ENCODE results near the gene PHAF1. TPM values are rescaled to one million over a fixed set of nuclear protein-coding genes. Genes with fewer than 3 reads are reported as not detected.

The PHAF1 gene
- 14.5 TPM for polyA plus RNA-seq

- Mint-ChIP-seq H3K4me1 (peaks cover 20 to 39% (median 24%) of the 10 kb centered on the region in 3 donors), H3K4me3 (peak within 1 kb of the TSS; percentile 91 to 99 (median 98)), H3K27ac (peak within 1 kb of the TSS; percentile 86 to 98 (median 90)), H3K27me3 (no peaks in the 10 kb centered on the region), H3K9me3 (no peaks in the 10 kb centered on the region), H3K36me3 (peaks cover 1% of the 10 kb centered on the region)
Observed at GRCh38 chr16:67109407-67110135, at the start of gene PHAF1. TSS of gene PHAF1 (plus strand) at chr16:67109941. CDS start at chr16:67110176, 235 bp downstream.

GRCh38 chr16:67063008-67063407 lies 46.7 kb upstream of the PHAF1 start:
- Mint-ChIP-seq H3K36me3 (no peaks in the 10 kb centered on the region), H3K9me3 (no peaks in the 10 kb centered on the region), H3K27me3 (no peaks in the 10 kb centered on the region), H3K4me3 (peak overlapping the region in 2 of 4 donors; percentile 1 to 14), H3K27ac (no peak overlapping the region), H3K4me1 (peaks cover 8 to 14% (median 13%) of the 10 kb centered on the region in 3 donors)

GRCh38 chr16:67068212-67068753 lies 41.5 kb upstream of the PHAF1 start:
- Mint-ChIP-seq H3K27me3 (no peaks in the 10 kb centered on the region), H3K9me3 (no peaks in the 10 kb centered on the region), H3K4me3 (no peak overlapping the region), H3K4me1 (peaks cover 0 to 8% (median 2%) of the 10 kb centered on the region in 3 donors), H3K27ac (no peak overlapping the region), H3K36me3 (peaks cover 1% of the 10 kb centered on the region)

- no peak overlapping the region for H3K4me3 Mint-ChIP-seq
- no peaks in the 10 kb centered on the region for H3K9me3 Mint-ChIP-seq
- H3K4me1 Mint-ChIP-seq, result peaks cover 0 to 5% (median 0%) of the 10 kb centered on the region in 3 donors
- no peak overlapping the region for H3K27ac Mint-ChIP-seq
- peaks cover 1% of the 10 kb centered on the region for H3K36me3 Mint-ChIP-seq
- no peaks in the 10 kb centered on the region for H3K27me3 Mint-ChIP-seq
Observed at GRCh38 chr16:67071476-67072048, 38.2 kb upstream of the PHAF1 start.

- H3K4me3 Mint-ChIP-seq, result no peak overlapping the region
- no peaks in the 10 kb centered on the region for H3K27me3 Mint-ChIP-seq
- peak overlapping the region in 1 of 3 donors; percentile 5 for H3K27ac Mint-ChIP-seq
- no peaks in the 10 kb centered on the region for H3K9me3 Mint-ChIP-seq
- peaks cover 5% of the 10 kb centered on the region for H3K36me3 Mint-ChIP-seq
- H3K4me1 Mint-ChIP-seq, result peaks cover 0 to 5% (median 3%) of the 10 kb centered on the region in 3 donors
Observed at GRCh38 chr16:67075331-67075730, 34.4 kb upstream of the PHAF1 start.

GRCh38 chr16:67077871-67078270 lies 31.9 kb upstream of the PHAF1 start:
- H3K27ac Mint-ChIP-seq, result no peak overlapping the region
- no peaks in the 10 kb centered on the region for H3K27me3 Mint-ChIP-seq
- H3K4me3 Mint-ChIP-seq, result no peak overlapping the region
- no peaks in the 10 kb centered on the region for H3K9me3 Mint-ChIP-seq
- H3K4me1 Mint-ChIP-seq, result peaks cover 0 to 3% (median 0%) of the 10 kb centered on the region in 3 donors
- peaks cover 5% of the 10 kb centered on the region for H3K36me3 Mint-ChIP-seq

- Mint-ChIP-seq H3K27ac (no peak overlapping the region), H3K36me3 (peaks cover 7% of the 10 kb centered on the region), H3K4me3 (no peak overlapping the region), H3K27me3 (no peaks in the 10 kb centered on the region), H3K4me1 (peaks cover 5 to 11% (median 8%) of the 10 kb centered on the region in 3 donors), H3K9me3 (no peaks in the 10 kb centered on the region)
Observed at GRCh38 chr16:67082100-67082499, 27.6 kb upstream of the PHAF1 start.

- Mint-ChIP-seq H3K9me3 (no peaks in the 10 kb centered on the region), H3K36me3 (peaks cover 6% of the 10 kb centered on the region), H3K4me3 (no peak overlapping the region), H3K27ac (no peak overlapping the region), H3K4me1 (peaks cover 5 to 11% (median 10%) of the 10 kb centered on the region in 3 donors), H3K27me3 (no peaks in the 10 kb centered on the region)
Observed at GRCh38 chr16:67082891-67083290, 26.9 kb upstream of the PHAF1 start.

GRCh38 chr16:67084345-67085028 lies 25.3 kb upstream of the PHAF1 start:
- Mint-ChIP-seq H3K36me3 (peaks cover 3% of the 10 kb centered on the region), H3K9me3 (no peaks in the 10 kb centered on the region), H3K4me3 (no peak overlapping the region), H3K27ac (no peak overlapping the region), H3K4me1 (peaks cover 7 to 11% (median 10%) of the 10 kb centered on the region in 3 donors), H3K27me3 (no peaks in the 10 kb centered on the region)

- Mint-ChIP-seq H3K36me3 (peaks cover 3% of the 10 kb centered on the region), H3K4me1 (peaks cover 6 to 11% (median 11%) of the 10 kb centered on the region in 3 donors), H3K4me3 (no peak overlapping the region), H3K27ac (peak overlapping the region in 1 of 3 donors; percentile 4), H3K27me3 (no peaks in the 10 kb centered on the region), H3K9me3 (no peaks in the 10 kb centered on the region)
Observed at GRCh38 chr16:67086822-67087221, 22.9 kb upstream of the PHAF1 start.

GRCh38 chr16:67087291-67087690 lies 22.4 kb upstream of the PHAF1 start:
- Mint-ChIP-seq H3K36me3 (peaks cover 3% of the 10 kb centered on the region), H3K9me3 (no peaks in the 10 kb centered on the region), H3K27me3 (no peaks in the 10 kb centered on the region), H3K27ac (peak overlapping the region in 1 of 3 donors; percentile 4), H3K4me3 (no peak overlapping the region), H3K4me1 (peaks cover 6 to 13% (median 11%) of the 10 kb centered on the region in 3 donors)

- H3K27ac Mint-ChIP-seq, result no peak overlapping the region
- H3K9me3 Mint-ChIP-seq, result no peaks in the 10 kb centered on the region
- peaks cover 3% of the 10 kb centered on the region for H3K36me3 Mint-ChIP-seq
- no peak overlapping the region for H3K4me3 Mint-ChIP-seq
- no peaks in the 10 kb centered on the region for H3K27me3 Mint-ChIP-seq
- peaks cover 6 to 13% (median 11%) of the 10 kb centered on the region in 3 donors for H3K4me1 Mint-ChIP-seq
Observed at GRCh38 chr16:67087803-67088202, 21.9 kb upstream of the PHAF1 start.

GRCh38 chr16:67088551-67088950 lies 21.2 kb upstream of the PHAF1 start:
- H3K9me3 Mint-ChIP-seq, result no peaks in the 10 kb centered on the region
- H3K27me3 Mint-ChIP-seq, result no peaks in the 10 kb centered on the region
- H3K4me3 Mint-ChIP-seq, result no peak overlapping the region
- peaks cover 3% of the 10 kb centered on the region for H3K36me3 Mint-ChIP-seq
- no peak overlapping the region for H3K27ac Mint-ChIP-seq
- H3K4me1 Mint-ChIP-seq, result peaks cover 6 to 13% (median 11%) of the 10 kb centered on the region in 3 donors

- H3K9me3 Mint-ChIP-seq, result no peaks in the 10 kb centered on the region
- no peak overlapping the region for H3K4me3 Mint-ChIP-seq
- H3K4me1 Mint-ChIP-seq, result peaks cover 6 to 13% (median 11%) of the 10 kb centered on the region in 3 donors
- peaks cover 3% of the 10 kb centered on the region for H3K36me3 Mint-ChIP-seq
- H3K27ac Mint-ChIP-seq, result peak overlapping the region in 1 of 3 donors; percentile 31
- no peaks in the 10 kb centered on the region for H3K27me3 Mint-ChIP-seq
Observed at GRCh38 chr16:67089101-67089500, 20.6 kb upstream of the PHAF1 start.

Measured in IgD-negative memory B cell (primary cell).